GM18517 (cell line): ENCODE measurements around the gene CACNB2.

Experiments used
- ATAC-seq: cut with Tn5 transposase; IDR thresholded peaks from one replicate; pipeline ENCODE4 v1.9.1; 2021; ENCODE audit warnings: mild to moderate bottlenecking, moderate library complexity; ENCODE audit not compliant: unreplicated experiment

The CACNB2 gene

GRCh38 chr10:18381679-18382078 lies 241.5 kb downstream of the CACNB2 start:
- ATAC-seq = no peak

- no peak for ATAC-seq
These were observed 257.7 kb downstream of the CACNB2 start for GRCh38 chr10:18397906-18398305.

- peak; percentile 65 for ATAC-seq
These were observed 258.9 kb downstream of the CACNB2 start for GRCh38 chr10:18399158-18399557.

DNA sequence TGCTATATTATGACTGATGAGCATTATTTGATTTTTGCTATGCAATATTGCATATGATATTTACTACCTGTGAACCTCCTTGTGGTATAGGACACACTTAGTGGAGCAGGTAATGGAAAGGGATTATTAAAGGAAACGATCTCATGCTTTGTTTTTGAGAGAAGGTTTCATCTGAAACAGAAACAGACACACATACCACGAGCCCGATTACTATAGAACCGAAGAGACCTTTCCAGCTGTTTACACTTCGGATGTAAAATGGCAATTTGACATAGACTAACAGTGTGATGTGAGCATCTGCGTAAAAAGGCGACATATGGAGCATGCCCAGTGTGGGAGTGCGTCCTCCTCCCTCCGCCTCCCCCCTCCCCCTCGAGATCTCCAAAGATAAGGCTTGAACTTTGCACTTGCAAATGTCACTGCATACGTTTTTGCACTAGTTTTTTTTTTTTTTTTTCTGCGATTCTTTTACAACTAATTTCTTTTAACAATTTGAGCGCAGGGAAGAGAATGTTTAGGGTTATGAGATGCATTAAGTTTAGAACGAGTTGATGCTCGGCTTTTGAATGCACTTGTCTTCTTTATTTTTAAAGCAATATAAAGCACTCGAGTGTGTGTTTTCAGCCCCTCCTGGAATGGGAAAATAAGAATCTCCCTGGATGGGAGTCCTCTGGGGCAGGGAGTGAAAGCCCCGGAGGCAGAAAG lies 260.1 kb downstream of the CACNB2 start:
- peak; percentile 77 for ATAC-seq

DNA sequence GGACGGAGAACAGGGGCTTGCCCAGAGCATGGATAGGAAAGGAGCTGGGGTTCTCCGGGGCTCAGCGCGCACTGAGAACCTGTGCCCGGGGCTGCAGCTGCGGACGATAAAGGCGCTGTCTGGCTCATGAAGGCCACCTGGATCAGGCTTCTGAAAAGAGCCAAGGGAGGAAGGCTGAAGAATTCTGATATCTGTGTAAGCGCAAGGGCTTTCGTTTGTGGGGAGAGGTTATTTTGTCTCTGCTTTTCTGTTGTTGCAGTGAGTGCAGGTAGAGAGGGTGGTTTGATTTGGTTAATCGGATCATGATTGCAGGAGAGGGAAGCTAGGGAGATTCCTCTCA lies 260.7 kb downstream of the CACNB2 start:
- ATAC-seq = no peak

GRCh38 chr10:18401416-18402195 lies 261.4 kb downstream of the CACNB2 start:
- ATAC-seq = no peak

- ATAC-seq = no peak
These were observed 262.6 kb downstream of the CACNB2 start for GRCh38 chr10:18402853-18403252.

GRCh38 chr10:18404530-18404929 lies 264.3 kb downstream of the CACNB2 start:
- ATAC-seq = no peak

GRCh38 chr10:18406136-18406535 lies 265.9 kb downstream of the CACNB2 start:
- ATAC-seq = no peak

DNA sequence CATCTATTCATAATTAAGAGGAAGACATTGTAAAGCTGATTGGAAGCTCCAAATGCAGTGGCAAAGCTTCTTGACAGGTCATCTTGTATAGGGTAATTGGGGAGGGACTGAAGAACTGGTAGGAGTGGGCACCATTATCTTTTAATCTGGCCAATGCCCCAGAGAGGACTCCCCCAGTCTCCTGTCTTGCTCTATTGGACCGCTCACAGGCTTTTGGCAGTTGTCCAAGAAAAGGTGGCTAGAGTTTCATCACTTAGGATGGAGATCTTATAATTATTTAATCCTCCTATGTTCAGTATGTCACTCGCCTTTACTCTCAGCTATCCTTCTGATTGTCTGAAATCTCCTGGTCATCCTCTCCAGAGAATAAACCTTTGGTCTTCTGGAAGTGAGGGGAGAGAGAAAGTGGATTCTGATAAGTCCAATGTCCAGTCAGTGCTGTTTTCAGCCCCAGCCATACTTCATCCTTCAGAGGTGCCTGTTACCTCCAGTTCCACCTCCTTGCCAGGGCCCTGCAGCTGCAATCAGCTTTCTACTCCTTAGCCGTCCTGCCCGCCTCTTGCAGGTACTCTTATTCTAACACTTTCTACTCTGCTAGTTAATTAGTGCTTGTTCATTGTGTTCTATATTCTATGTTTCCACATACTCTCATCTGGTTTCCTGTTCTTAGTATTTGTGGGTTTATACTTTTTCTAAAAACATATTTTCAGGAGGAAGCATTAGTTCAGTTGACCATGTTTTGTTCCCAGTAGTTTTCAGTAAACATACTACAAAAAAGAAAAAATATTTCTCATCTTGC lies 269.6 kb downstream of the CACNB2 start:
- no peak for ATAC-seq

GRCh38 chr10:18414061-18414460 lies 273.8 kb downstream of the CACNB2 start:
- no peak for ATAC-seq

GRCh38 chr10:18417950-18418527 lies 277.8 kb downstream of the CACNB2 start:
- ATAC-seq = no peak

GRCh38 chr10:18418541-18419215 lies 278.5 kb downstream of the CACNB2 start:
- peak; percentile 71 for ATAC-seq

GRCh38 chr10:18419945-18420344 lies 279.7 kb downstream of the CACNB2 start:
- ATAC-seq = no peak

- no peak for ATAC-seq
These were observed 281.6 kb downstream of the CACNB2 start for GRCh38 chr10:18421726-18422293.

DNA sequence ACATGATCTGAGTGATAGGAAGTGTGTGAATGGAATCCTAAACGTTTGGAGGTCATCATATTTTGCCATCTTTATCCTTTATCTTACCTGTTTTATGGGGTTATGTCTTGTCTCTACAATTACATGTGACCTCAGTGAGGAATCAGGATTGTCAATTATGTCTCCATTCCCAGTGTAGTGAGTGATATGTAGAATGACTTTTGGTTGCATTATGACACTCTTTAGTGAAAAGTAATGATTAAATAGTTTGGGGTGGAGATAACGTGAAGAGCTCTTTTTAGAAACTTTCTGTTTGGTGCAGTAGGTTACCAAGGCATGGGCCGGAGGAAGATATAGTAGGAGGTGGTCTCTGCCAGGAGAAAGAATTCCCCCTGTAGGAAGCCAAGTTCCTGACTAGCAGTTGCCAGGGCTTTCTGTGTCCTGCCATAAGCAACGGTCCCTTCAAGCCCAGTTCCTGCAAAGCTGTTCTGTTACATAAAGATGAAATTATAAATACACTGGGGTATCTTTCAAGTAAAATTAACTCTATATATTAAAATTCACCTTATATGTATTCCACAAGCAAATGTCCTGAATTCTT lies 282.9 kb downstream of the CACNB2 start:
- no peak for ATAC-seq

GRCh38 chr10:18424200-18424599 lies 284.0 kb downstream of the CACNB2 start:
- ATAC-seq = no peak

GRCh38 chr10:18429335-18429734 lies 289.1 kb downstream of the CACNB2 start:
- no peak for ATAC-seq

DNA sequence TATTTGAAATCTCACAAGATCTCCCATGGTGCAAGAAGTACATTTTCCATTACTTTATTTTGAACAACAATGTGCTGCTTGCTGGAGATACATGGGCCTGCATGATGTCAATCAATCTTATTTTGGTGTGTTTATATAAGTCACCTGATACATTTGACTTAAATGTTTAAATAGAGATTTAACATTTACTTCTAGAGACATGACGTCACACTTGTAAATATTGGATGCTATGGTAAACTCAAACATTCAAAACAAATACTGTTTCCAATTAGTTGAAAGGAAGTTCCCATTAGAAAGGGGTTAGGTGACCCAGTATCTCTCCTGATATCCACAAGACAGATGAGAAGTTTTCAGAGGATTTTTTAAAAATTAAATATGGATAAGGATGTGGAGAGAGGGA lies 296.7 kb downstream of the CACNB2 start:
- ATAC-seq = no peak

DNA sequence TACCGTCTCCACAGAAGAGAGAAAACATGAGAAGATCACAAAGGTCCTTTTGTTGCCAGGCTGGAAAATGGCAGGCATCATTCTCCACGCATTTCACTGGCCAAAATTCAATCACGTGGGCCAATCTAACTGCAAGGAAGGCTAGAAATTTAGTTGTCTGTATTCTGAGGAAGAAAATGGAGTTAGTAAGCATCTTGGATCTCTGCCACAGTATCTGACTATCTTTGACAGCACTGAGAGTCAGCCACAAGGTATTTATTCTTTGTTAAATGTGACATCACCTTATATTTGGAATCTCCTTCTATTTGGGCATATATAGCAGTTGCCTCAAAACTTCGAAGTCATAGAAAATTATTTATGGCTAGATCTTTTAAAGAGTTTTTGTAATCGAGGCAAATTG lies 297.3 kb downstream of the CACNB2 start:
- ATAC-seq = no peak
